ENCODE results near the gene KCNJ4. TPM values are rescaled to one million over a fixed set of nuclear protein-coding genes. Genes with fewer than 3 reads are reported as not detected.

The KCNJ4 gene
- total RNA-seq = under 1 TPM in 2 of 4 donors, not detected in 2; 0.28 to 0.84 TPM

DNA sequence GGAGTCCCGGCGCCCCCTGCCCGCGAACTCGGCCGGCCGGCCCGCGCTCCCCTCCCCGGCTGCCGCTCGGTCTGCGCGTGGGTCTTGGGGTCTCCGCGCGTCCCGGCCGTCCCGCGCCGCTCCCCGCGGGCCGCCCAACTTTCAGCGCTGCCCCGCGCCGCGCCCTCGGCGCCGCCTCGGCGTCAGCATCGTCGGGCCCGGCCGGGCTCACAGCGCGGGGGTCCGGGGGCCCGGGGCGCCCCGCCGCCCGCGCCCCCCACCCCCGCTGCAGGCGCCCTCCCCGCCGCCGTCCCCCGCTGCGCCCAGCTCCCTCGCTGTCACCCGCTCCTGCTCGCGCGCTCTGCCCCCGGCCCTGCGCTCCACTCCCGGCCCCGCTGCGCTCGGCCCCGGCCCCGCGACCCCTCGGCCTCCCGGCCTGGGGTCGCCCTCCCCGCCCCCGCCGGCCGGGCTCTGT, at the start of gene KCNJ4:
KCNJ4 (minus strand) TSS at position 124 of the 454 bp plus-strand sequence. CDS start 27,067 bp downstream, outside the sequence.
- no peak for DNase-seq (ENCODE audit: low spot score)
- ATAC-seq (ENCODE audit: low FRiP score) = no peak
- TF ChIP-seq, protein P1, sequence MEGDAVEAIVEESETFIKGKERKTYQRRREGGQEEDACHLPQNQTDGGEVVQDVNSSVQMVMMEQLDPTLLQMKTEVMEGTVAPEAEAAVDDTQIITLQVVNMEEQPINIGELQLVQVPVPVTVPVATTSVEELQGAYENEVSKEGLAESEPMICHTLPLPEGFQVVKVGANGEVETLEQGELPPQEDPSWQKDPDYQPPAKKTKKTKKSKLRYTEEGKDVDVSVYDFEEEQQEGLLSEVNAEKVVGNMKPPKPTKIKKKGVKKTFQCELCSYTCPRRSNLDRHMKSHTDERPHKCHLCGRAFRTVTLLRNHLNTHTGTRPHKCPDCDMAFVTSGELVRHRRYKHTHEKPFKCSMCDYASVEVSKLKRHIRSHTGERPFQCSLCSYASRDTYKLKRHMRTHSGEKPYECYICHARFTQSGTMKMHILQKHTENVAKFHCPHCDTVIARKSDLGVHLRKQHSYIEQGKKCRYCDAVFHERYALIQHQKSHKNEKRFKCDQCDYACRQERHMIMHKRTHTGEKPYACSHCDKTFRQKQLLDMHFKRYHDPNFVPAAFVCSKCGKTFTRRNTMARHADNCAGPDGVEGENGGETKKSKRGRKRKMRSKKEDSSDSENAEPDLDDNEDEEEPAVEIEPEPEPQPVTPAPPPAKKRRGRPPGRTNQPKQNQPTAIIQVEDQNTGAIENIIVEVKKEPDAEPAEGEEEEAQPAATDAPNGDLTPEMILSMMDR (IDR thresholded peaks at IDR 0.05) = no peak

- ATAC-seq (ENCODE audit: low FRiP score) (no peak), DNase-seq (ENCODE audit: low spot score) (no peak)
- TF ChIP-seq, protein P1 (IDR thresholded peaks at IDR 0.05) = no peak
Measured at GRCh38 chr22:38503021-38503420, 48.0 kb upstream of the KCNJ4 start.

DNA sequence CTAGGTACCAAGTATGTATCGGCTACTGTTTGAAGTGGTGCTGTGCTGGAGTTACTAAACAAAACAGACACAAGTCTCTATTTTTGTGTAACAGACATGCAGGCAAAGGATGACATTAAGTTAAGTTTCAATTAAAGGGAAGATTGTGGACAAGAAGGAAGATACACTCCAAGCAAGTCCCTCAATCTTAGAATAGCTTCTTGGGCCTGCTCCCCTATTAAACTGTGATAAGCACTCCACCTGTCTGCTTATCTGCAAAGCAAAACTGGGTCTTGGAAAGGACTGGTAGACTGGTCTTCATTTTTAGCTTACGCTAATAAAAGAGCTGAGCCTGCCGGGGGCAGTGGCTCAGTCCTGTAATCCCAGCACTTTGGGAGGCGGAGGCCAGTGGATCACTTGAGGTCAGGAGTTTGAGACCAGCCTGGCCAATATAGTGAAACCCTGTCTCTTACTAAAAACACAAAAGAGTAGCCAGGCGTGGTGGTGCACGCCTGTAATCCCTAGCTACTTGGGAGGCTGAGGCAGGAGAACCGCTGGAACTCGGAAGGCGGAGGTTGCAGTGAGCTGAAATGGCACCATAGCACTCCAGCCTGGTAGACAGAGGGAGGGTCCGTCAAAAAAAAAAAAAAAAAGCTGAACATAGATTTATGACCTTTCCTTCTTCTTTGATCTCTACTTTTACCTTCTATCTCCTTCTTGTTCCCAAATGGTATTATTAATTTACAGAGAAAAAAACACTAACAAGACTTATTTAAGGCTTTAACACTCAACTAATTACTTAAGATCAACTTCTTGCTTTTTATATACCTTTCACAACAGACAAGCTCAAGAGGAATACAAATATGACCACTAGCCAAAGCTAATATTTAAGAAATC, 47.0 kb upstream of the KCNJ4 start:
- TF ChIP-seq, protein P1 (IDR thresholded peaks at IDR 0.05) = no peak
- ATAC-seq (ENCODE audit: low FRiP score) (no peak), DNase-seq (ENCODE audit: low spot score) (no peak)

- DNase-seq (ENCODE audit: low spot score) (no peak), ATAC-seq (ENCODE audit: low FRiP score) (no peak)
- TF ChIP-seq, protein P1 (IDR thresholded peaks at IDR 0.05) = no peak
Measured at GRCh38 chr22:38497869-38498268, 42.9 kb upstream of the KCNJ4 start.

DNA sequence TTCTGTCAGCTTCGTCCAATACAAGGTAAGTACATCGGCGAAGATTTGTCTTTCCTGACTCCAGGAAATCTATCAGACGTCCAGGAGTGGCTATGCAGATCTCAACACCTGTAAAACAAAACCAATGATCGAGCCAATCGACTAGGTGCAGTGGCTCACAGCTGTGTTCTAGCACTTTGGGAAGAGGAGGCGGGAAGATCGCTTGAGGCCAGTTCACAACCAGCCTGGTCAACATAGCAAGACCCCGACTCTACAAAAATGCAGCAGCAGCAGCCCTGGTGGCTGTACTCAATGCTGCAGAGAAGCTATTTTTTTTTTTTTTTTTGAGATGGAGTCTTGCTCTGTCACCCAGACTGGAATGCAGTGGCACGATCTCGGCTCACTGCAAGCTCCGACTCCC, 39.9 kb upstream of the KCNJ4 start:
- TF ChIP-seq, protein P1 (IDR thresholded peaks at IDR 0.05) = no peak
- no peak for ATAC-seq (ENCODE audit: low FRiP score)
- no peak for DNase-seq (ENCODE audit: low spot score)

GRCh38 chr22:38494498-38494897, 39.5 kb upstream of the KCNJ4 start:
- TF ChIP-seq, protein P1 (IDR thresholded peaks at IDR 0.05) = no peak
- no peak for DNase-seq (ENCODE audit: low spot score)
- no peak for ATAC-seq (ENCODE audit: low FRiP score)
